GM18502 (cell line): ENCODE data around the gene EHBP1L1.

Experiments used
- ATAC-seq: cut with Tn5 transposase; IDR thresholded peaks from one replicate; pipeline ENCODE4 v1.9.1; 2021; ENCODE audit warnings: mild to moderate bottlenecking; ENCODE audit not compliant: unreplicated experiment, poor library complexity

Gene EHBP1L1

DNA sequence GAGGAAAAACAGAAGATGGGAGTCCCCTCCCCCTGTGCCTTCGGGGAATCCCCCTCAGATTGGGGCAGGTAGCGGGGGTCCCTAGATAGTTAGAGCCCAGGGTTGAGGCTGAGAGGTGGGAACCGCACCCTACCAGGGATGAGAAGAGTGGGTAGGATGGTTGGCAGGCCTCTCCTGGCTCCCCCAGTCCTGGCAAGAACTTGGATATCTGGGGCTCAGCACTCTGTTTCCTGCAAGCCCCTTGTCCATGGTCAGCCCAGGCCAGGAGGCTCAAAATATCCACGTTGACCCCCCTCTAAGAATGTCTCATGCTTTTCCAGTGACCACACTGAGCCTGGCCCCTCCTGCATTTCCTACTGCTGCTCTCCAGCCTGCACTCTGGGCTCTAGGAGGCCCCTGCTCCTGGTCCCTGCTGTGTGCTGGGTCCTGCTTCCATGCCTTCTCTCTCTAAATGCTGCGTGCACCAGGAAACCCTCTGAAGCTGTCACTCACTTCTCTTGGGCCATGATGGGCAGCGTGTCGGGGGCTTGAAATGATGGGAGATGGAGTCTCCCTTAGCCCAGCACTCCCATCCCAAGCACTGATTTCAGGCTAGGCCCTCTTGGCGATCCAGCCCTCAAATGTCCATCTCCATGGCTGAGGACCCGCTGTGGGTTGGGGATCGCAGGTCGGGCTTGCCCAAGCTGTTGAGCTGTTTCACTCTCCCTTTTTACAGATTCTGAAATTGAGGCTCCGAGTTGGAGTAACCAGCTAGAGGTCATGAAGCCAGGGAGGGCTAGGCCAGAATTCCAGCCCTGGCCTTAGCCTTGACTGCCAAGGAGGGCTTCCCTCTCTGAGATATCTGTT is 36.1 kb downstream of the EHBP1L1 start:
- ATAC-seq: no peak

- ATAC-seq: no peak
Observed at GRCh38 chr11:65612691-65613090, 36.8 kb downstream of the EHBP1L1 start.

- no peak for ATAC-seq
Observed at GRCh38 chr11:65613091-65613928, 37.5 kb downstream of the EHBP1L1 start.

- ATAC-seq: peak; percentile 77
Observed at GRCh38 chr11:65615229-65615949, 39.5 kb downstream of the EHBP1L1 start, which contains the start of gene PCNX3. PCNX3 (plus strand) TSS chr11:65615776; CDS start chr11:65616312, 536 bp downstream.

DNA sequence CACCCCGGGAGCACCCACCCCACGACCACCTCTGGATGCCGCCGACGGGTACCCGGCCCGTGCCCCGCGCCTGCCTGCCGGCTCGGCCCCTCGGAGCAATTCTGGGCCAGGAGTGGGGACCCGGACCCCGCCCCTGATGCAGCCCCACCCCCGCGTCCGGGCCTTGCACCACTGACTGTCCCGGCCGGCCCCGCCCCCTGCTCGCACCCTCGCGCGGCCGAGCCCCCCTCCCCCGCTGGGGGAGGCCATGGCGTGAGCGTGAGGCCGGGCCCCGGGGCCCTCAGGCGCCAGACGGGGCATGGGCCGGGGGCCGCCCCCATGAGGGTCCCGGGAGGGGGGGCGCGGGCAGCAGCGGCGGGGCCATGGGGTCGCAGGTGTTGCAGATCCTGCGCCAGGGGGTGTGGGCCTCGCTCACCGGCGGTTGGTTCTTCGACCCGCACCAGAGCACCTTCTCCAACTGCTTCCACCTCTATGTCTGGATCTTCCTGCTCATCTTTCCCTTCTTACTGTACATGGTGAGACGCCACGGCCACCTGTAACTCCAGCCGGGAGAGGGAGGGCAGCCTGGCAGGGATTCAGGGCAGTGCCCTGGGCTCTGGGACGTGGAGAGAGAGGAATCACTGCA is 40.2 kb downstream of the EHBP1L1 start:
- no peak for ATAC-seq

DNA sequence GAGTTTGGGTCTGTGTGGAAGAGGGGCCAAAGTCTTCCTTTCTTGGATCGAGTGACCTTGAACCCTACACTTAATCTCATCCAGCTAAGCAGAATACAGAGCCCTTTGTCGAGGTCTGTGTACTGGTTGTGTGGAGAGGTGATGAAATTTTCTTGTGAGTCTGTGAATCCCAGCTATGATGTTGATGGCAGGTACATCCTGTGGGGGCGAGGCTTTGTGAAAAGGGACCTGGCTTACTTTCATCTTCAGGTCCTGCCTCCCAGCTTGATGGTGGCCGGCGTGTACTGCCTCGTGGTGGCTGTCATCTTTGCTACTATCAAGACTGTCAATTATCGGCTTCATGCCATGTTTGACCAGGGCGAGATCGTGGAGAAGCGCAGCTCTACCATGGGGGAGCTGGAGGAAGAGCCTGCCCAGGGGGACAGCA is 40.7 kb downstream of the EHBP1L1 start:
- ATAC-seq: no peak

DNA sequence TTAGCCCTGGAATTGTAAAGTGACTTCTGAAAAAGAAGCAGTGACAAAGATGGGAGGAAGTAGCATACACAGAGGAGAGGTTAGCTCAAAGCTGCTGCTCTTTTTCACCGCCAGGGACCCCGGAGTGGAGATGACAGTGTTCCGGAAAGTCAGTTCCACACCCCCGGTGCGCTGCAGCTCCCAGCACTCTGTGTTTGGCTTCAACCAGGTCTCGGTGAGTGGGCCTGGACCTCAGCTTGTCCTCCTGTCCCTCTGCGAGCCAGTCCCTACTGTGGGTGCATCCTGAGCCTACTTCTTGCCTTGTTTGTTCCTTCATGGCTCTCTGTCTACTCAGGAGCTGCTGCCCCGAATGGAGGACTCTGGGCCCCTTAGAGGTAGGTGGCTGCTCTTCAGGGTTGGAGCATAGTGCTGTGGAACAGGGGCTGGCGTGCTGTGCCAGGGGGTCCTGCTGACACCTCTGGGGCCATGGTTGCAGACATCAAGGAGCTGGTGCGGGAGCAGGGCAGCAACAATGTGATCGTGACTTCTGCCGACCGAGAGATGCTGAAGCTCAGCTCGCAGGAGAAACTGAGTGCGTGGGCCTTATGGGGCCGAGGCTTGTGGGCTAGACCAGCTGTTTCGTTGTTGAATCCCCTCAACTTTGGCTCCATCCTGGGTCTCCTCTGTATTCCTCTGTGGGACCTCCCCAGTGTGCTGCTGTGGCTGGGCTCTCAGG is 41.4 kb downstream of the EHBP1L1 start:
- no peak for ATAC-seq

DNA sequence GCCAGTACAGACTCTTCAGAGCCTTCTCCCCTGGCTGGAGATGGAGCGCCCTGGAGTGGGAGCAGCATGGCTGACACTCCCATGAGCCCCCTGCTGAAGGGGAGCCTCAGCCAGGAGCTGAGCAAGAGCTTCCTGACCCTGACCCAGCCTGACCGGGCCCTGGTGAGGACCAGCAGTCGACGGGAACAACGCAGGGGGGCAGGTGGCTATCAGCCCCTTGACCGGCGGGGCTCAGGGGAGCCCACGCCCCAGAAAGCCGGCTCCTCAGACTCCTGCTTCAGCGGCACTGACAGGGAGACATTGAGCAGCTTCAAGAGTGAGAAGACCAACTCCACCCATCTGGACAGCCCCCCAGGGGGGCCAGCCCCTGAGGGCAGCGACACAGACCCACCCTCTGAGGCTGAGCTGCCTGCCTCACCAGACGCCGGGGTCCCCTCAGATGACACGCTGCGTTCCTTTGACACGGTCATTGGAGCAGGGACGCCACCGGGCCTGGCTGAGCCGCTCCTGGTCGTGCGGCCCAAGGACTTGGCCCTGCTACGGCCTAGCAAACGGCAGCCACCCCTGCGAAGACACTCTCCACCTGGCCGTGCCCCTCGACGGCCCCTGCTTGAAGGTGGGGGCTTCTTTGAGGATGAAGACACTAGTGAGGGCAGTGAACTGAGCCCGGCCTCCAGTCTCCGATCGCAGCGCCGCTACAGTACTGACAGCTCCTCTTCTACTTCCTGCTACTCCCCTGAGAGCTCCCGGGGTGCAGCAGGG is 42.3 kb downstream of the EHBP1L1 start:
- no peak for ATAC-seq

DNA sequence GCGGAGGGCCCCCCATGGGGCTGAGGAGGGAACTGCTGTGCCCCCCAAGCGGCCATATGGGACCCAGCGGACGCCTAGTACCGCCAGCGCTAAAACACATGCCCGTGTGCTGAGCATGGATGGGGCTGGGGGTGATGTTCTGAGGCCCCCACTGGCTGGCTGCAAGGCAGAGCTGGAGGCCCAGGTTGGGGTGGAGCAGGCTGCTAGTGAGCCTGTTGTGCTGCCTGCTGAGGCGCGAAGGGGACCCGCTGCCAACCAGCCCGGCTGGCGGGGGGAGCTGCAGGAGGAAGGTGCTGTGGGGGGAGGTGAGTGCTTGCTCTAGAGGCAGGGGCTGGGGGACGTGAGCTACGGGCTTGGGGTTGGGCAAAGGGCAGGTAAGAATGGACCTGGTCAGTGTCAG is 42.9 kb downstream of the EHBP1L1 start:
- ATAC-seq: no peak

GRCh38 chr11:65619281-65619928 is 43.6 kb downstream of the EHBP1L1 start:
- ATAC-seq: no peak

- no peak for ATAC-seq
Observed at GRCh38 chr11:65620666-65621065, 44.8 kb downstream of the EHBP1L1 start.

- no peak for ATAC-seq
Observed at GRCh38 chr11:65621460-65621859, 45.6 kb downstream of the EHBP1L1 start.

- ATAC-seq: no peak
Observed at GRCh38 chr11:65622011-65622410, 46.2 kb downstream of the EHBP1L1 start.

GRCh38 chr11:65623177-65623576 is 47.3 kb downstream of the EHBP1L1 start:
- ATAC-seq: no peak

- no peak for ATAC-seq
Observed at GRCh38 chr11:65623852-65624616, 48.2 kb downstream of the EHBP1L1 start.

DNA sequence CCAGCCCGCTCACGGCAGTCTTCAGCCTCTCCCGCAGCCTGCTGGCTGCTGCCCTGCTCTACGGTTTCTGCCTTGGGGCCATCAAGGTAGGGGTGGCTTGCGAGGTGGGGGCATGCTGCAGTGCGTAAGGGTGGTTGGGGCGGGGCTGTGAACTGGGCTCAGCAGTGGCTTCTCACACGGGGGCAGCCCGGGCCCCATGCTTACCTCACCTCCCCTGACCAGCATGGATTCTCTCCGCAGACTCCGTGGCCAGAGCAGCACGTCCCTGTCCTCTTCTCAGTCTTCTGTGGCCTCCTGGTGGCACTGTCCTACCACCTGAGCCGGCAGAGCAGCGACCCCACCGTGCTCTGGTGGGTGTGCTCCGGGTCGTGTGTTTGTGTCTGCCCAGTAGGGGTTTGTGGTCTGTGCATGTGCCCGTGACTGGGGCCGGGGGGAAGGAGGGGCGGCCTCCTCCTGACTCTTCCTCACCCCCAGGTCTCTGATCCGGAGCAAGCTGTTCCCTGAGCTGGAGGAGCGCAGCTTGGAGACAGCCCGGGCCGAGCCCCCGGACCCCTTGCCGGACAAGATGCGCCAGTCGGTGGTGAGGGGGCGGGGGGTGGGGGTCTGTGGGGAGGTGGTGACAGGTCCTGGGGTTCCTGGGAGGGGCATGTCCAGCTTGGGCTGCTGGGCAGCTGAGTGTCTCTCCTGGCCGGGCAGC is 49.2 kb downstream of the EHBP1L1 start:
- ATAC-seq: no peak
